GM20000 (cell line): ENCODE measurements around the gene ENO2.

Experiments
- DNase-seq: peaks from one replicate; pipeline ENCODE4 v3.0.0; 2012; ENCODE audit warnings: low spot score
- TF ChIP-seq, protein P1 (sequence below): IDR thresholded peaks from 2 replicates; pipeline ENCODE4 v1.5.1; 2012; ENCODE audit warnings: mild to moderate bottlenecking, control low read depth; ENCODE audit errors: extremely low read depth, missing control alignments

ENO2 gene

DNA sequence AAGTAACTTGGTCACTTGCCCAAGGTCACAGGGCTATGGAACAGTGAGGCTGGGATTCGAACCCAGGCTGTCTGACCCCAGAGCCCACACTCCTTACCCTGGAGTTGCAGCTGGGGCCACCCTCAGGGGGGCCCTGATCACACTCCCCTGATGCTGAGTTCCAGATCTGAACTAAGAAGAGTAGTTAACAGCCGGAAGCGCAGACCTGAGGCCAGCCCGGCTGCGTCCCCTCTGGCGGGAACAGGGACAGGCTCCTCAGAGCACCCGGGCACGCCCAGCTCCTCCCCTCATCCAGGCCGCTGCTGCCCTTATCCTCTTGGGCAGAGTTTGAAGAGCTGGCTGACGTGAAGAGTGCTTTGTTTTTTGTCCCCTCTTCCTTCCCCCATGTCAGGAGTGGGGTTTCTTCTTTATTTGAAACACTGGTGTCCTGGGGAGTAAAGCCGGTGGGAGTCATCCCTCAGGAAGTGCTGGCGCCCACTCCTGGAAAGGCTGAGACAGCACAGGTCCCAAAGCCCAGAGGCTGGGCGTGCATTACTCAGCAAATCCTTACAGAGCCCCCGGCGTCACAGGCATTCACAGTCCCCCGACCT lies 47.4 kb downstream of the ENO2 start:
- TF ChIP-seq, protein P1, sequence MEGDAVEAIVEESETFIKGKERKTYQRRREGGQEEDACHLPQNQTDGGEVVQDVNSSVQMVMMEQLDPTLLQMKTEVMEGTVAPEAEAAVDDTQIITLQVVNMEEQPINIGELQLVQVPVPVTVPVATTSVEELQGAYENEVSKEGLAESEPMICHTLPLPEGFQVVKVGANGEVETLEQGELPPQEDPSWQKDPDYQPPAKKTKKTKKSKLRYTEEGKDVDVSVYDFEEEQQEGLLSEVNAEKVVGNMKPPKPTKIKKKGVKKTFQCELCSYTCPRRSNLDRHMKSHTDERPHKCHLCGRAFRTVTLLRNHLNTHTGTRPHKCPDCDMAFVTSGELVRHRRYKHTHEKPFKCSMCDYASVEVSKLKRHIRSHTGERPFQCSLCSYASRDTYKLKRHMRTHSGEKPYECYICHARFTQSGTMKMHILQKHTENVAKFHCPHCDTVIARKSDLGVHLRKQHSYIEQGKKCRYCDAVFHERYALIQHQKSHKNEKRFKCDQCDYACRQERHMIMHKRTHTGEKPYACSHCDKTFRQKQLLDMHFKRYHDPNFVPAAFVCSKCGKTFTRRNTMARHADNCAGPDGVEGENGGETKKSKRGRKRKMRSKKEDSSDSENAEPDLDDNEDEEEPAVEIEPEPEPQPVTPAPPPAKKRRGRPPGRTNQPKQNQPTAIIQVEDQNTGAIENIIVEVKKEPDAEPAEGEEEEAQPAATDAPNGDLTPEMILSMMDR = peak; percentile 40
- peak; percentile 68 for DNase-seq

DNA sequence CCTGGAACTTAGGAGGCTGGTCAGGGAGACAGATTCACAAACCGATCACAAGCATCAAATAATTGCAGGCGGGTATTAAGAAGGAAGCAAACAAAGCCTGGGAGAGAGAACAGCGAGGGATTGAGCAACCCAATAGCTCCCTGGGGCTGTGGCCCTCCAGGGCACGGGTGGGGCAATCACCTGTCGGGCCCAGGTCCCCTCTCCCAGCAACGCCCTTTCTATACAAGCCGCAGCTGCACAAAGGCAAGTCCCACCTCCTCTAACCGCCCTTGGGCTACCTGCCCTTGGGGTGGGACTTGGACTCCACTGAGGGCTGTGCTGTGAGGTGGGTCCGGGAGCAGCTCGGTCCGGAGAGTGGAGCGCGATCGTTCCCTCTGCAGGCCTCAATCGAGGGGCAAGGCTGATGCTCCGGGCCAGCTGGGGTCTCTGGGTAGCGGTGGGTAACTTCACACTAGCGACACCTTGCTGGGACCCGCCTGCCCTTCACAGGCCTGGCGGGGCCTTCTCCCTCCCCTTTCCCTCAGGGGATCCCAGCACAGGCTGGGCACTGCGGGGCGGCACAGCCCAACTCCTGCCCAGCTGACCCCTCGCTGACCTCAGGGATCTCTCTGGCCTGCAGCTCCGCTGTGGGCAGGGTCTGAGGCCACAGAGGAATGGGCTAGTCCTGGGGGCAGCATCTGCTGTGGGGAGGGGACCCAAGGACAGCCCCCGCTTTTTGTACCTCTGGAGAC lies 48.1 kb downstream of the ENO2 start:
- TF ChIP-seq, protein P1 = no peak
- no peak for DNase-seq

DNA sequence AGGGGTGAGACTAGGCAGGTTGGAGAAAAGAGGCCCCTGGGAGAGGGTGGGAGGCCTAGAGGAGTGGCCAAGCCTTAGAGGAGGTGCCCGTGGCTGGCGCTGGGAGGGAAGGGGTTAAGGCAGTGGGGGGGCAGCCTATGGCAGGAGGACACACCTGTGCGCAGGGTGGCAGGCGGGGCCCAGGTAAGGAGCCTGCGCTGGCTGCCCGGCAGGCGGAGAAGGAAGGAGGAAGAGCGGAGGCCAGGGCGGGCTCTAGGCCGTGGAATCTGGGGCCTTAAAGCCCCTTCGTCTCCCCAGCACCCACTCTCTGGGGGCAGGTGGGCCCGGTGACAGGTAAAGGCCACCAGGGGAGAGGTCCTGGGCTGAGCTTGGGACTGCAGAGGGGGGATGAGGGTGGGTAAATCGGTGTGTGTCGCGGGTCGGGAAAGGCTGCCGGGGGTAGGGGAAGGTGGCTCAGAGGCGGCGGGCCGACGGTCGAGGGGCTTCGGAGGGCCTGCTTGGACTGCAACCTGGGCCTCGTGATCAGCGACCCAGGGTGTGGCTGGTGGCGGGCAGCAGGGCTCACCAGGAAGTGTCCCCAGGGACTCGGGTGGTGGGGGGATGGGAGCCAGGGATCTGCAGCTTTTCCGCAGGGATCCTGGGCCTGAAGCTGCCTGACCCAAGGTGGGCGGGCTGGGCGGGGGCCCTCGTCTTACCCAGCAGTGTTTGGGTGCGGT lies 48.8 kb downstream of the ENO2 start:
- TF ChIP-seq, protein P1 = no peak
- no peak for DNase-seq

DNA sequence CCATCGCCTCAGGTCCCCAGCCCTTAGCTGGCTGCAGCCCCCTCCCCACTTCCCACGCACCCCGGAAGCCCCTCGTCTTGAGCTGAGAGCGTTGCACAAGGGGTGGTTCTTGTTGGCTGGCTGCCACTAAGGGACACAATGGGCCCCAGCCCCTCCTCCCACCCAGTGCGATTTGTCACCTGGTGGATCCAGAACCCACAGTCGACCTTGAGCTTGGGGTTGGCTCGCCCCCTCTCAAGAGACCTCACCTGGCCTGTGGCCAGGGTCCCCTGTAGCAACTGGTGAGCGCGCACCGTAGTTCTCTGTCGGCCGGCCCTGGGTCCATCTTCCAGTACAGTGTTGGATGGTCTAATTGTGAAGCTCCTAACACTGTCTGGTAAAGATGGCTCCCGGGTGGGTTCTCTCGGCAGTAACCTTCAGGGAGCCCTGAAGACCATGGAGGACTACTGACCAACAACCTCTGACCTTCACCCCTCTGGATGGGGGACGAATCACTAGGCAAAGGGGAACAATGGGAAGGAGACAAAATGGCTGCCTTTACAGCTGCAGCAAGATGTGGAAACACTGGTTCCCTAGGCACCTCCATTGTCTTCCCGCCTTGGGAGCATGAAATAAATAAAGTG lies 49.5 kb downstream of the ENO2 start:
- TF ChIP-seq, protein P1 = no peak

DNA sequence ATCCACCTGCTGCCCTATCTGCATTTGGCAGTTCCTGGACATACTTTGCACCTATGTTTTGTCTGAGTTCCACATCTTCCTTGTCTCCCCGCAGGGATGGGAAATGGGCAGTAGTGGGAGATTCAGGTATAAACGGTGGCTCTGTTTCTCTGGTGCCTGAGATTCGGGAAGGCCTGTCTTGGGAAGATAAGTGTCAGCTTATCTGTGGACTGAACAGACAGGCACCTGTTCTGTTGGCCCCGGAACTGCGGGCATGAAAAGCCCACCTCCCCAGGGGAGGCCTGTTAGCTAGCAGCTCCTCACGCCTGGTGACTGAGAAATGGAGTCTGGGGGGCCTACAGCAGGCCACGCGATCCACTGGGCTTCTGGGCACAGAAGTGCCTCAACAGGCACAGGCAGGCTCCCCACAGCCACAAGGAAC lies 50.2 kb downstream of the ENO2 start:
- DNase-seq = no peak
- TF ChIP-seq, protein P1 = no peak

More for the DNA sequence above, 49.5 kb downstream of the ENO2 start:
- DNase-seq = no peak

DNA sequence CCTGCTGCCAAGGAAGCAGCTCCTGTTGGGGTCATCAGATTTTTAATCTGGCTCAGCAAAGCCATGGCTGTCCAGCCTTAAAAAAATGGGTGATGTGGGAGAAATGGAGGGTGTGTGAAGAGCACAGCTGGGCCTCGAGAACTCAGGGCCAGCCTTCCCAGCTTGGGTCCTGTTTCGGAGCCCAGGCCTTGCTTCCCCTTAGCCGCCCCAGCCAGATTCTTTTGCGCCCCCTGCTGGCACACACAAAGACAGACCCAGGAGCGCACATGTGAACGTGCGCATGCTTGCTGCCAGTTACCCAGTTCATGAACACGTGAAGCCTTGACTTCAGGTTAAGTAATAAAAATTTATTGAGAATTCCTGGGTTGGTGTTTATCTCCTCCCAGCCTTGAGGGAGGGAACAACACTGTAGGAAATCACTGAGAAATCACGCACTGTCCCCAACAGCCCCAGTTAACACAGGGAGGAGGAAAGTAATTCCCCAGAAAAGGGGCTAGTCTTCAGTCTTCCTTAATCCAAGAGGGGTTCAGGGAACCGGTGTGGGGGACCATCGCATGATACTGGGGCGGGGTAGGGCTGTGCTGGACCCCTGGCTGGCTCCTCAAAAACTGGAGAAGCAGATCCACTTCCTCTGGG lies 50.8 kb downstream of the ENO2 start:
- TF ChIP-seq, protein P1 = peak; percentile 91

More for the DNA sequence above, 50.8 kb downstream of the ENO2 start:
- peak; percentile 82 for DNase-seq
